ENCODE results near the gene CASZ1.

Gene CASZ1

GRCh38 chr1:10602936-10603335 lies 193.5 kb downstream of the CASZ1 start:
- FAIRE-seq, result no peak
- DNase-seq (ENCODE audit: extremely low spot score, insufficient read length, low read depth), result no peak

DNA sequence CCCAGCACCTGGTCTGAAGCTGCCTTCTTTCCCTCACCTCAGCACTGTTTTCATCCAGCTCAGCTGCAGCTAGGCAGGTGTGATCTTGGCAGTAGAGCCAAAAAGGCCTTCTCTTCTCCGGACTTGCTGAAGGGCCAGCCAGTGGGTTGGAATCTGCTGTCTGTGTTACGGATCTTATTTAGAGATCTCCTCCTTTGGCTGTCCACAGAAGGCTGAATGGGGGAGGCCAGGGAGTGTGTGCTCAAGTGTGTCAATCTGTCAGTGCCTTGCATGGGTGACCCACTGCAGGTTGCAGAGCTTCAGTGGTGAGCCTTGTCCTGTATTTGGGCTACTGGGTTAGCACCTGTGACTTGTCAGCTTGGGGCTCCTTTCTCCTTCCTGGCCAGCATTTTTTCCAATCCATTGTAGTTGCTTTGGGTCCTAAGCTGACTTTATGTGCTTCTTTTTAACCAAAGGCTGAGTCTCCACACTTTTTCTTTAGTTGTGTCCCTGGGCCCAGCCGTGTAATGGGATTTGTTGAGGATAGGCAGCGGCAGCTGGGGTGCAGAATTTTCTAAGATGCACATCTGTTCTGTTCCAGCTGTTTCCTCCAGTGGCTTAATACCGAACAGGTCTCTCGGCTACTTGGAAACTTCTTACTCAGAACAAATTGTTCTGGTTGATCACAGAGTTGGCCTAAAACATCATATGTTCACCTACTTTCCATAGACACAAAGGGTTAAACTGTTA lies 194.9 kb downstream of the CASZ1 start:
- FAIRE-seq (no peak), DNase-seq (ENCODE audit: extremely low spot score, insufficient read length, low read depth) (no peak)

GRCh38 chr1:10599194-10599861 lies 197.1 kb downstream of the CASZ1 start:
- DNase-seq (ENCODE audit: extremely low spot score, insufficient read length, low read depth) (no peak), FAIRE-seq (no peak)

GRCh38 chr1:10598389-10598702 lies 198.1 kb downstream of the CASZ1 start:
- DNase-seq (ENCODE audit: extremely low spot score, insufficient read length, low read depth) (no peak), FAIRE-seq (no peak)

DNA sequence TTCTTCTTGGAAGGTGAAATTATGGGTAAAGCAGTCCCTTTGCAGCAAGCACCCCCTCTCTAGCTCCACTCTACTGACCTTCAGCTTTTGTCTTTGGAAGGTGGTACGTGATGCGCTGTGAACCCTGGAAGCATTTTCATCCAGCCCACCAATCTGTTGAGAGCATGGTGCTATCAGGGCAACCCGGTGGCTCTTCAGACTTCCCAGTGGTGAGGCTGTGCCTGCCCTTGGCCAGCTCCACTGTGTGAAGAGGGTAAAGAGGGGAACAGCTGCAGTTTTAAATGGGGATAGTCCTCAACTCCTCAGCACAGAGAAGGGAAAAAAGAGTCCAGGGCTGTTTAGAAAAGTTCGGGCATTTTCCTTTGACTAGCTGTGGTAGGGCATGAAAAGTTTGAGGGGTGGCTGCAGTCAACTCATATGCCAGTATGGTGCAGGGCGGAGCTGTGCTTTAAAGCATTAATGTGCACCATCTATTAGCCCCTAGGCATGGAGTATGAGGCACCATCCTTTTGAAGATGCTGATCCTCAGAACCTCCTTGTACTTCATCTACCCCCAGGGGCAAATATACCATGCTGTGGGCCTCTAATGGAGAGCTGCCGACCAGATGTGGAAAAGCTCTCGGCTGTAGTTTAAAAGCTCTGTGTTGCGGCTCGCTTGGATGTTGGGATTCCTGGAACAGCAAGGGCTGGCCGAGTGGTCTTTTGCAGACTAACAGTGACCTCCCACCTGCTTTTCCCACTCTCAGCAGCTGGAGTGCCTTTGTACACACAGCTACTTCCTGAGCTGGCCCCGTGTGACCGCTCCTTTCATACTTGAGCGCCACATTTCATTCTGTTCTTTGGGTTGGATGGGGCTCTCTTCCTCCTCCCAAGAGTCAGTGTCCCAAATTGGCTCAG lies 198.7 kb downstream of the CASZ1 start:
- FAIRE-seq (no peak), DNase-seq (ENCODE audit: extremely low spot score, insufficient read length, low read depth) (no peak)

- FAIRE-seq, result no peak
- DNase-seq (ENCODE audit: extremely low spot score, insufficient read length, low read depth), result no peak
Observed at GRCh38 chr1:10596780-10597179, 199.7 kb downstream of the CASZ1 start.

DNA sequence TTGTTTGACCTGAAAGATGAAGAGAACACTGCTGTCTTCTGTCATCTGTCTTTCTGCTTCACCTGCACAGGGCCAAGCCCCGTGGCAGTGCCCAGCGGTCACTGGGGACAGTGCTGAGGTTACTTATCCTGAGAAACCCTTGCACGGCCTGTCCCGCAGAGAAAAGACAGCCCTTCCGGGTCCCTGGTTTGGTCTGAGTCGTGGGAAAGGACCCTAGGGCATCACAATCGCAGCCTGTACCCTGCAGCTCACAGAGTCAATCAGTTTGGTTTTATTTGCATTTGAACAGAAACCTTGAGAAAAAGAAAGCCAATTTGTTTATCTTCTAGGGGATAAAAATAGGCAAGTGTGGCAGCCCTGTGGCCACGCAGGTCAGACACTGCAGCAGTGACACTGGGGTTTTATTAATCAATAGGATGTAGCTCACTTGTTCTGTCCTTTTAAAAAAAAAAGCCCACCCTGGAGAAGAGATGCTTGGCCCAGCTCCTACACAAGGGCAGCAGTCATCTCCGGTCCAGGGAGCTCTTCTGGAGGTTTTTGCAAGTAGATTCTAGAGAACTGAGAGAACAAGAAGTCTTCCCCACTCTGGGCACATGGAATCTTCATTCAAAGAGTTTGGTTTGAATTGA lies 201.7 kb downstream of the CASZ1 start:
- no peak for DNase-seq (ENCODE audit: extremely low spot score, insufficient read length, low read depth)

DNA sequence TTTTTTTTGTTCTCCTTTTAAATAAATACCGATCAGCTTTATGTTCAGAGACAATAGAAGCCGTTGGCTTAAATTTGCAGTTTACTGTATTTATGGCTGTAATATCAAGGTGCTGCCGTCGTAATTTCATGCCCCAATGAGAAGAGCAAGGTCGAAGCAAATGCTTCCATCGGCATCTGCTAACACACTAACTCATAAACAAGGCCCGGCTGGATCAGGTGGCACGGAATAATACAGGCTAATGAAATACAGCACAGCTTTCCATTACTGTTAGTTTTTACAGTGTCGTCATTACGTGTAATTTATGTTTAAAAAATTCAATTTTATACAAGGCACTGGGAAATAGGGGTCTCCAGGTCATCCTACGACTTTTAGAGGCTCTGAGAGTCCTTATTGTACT lies 202.7 kb downstream of the CASZ1 start:
- no peak for FAIRE-seq
- DNase-seq (ENCODE audit: extremely low spot score, insufficient read length, low read depth), result no peak

More for the DNA sequence above, 201.7 kb downstream of the CASZ1 start:
- FAIRE-seq, result peak; percentile 71

DNA sequence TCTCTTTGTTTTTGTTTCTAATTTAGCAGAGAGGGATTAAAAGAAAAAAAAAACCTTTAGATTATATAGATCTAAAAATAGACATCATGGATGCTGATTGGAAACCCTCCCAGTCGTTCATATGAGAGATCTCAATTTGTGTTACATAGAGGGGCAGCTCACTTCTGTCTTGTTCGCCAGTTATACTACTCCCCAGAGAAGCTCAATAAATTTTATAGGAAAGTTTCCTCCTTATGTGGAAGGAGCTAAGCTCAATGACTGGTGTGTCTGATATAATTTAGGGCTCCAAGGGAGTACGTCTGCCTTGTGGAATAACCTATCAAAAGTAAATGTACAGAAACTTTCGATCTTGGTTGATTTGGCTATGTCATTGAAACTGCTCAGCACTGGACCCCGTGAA lies 204.1 kb downstream of the CASZ1 start:
- FAIRE-seq (no peak), DNase-seq (ENCODE audit: extremely low spot score, insufficient read length, low read depth) (no peak)

DNA sequence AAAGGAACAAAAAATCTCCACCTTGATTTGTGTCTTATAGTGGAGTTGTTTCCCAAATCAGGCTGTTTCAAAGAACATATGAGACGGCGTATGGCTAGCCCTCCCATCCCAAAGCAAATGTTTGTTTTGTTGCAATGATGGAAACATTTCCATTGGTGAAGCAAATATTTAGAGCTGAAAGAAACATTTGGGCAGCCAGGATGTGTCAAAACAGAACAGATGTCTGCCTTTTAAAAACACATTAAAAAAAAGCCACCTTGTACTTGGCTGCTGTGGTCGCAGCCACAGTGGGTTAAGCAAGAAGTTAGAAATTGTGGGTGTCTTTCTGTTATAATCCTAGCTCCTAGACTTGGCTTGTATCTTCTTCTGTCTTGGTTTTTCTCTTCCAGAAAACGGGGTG lies 205.4 kb downstream of the CASZ1 start:
- DNase-seq (ENCODE audit: extremely low spot score, insufficient read length, low read depth), result no peak
- FAIRE-seq, result no peak

- FAIRE-seq, result no peak
- no peak for DNase-seq (ENCODE audit: extremely low spot score, insufficient read length, low read depth)
Observed at GRCh38 chr1:10589074-10589473, 207.4 kb downstream of the CASZ1 start.

- FAIRE-seq, result no peak
- DNase-seq (ENCODE audit: extremely low spot score, insufficient read length, low read depth), result no peak
Observed at GRCh38 chr1:10588640-10589039, 207.8 kb downstream of the CASZ1 start.

All from GM18507 (cell line).